Neural progenitor cell (in vitro differentiated cells): ENCODE data around the gene GABPB2.

Experiments
- CTCF ChIP-seq: fragments of 200-600 bp; sonication (generic); IDR thresholded peaks from 2 replicates; pipeline ENCODE4 v1.5.1; 2017; ENCODE audit warnings: antibody characterized with exemption, mild to moderate bottlenecking
- EZH2 ChIP-seq: fragments of 200-600 bp; sonication (generic); IDR thresholded peaks from 2 replicates; pipeline ENCODE4 v1.6.1; 2017; ENCODE audit warnings: antibody characterized with exemption, mild to moderate bottlenecking, moderate library complexity
- EZH2phosphoT487 ChIP-seq: fragments of 200-600 bp; sonication (generic); IDR thresholded peaks from 2 replicates; pipeline ENCODE4 v1.6.1; 2017; ENCODE audit warnings: antibody characterized with exemption

- TF ChIP-seq CTCF (no peak), EZH2 (no peak), EZH2phosphoT487 (no peak)
Measured at GRCh38 chr1:151137789-151138188, 67.2 kb downstream of the GABPB2 start.
